NCI-H2081 (cell line): ENCODE measurements around the gene FAIM.
"Not testable (repeated sequence)": the region's sequence is repeated elsewhere in the genome, so short reads cannot be mapped to it uniquely, and the experiment has no call there.

Source experiments
- DNase-seq, 2 experiments: peaks; one replicate each; lab custom pipeline; 2025; lab: John Stamatoyannopoulos, UW

FAIM gene

GRCh38 chr3:138608322-138609135 is at the start of gene FAIM:
Gene FAIM (plus strand): TSS chr3:138608771. CDS start chr3:138619727, 10,956 bp downstream.
- DNase-seq, result peak; percentile 84 to 89

GRCh38 chr3:138559134-138559533 is 49.4 kb upstream of the FAIM start:
- DNase-seq, result no peak

- no peak for DNase-seq
Measured at GRCh38 chr3:138560501-138560900, 48.1 kb upstream of the FAIM start.

DNA sequence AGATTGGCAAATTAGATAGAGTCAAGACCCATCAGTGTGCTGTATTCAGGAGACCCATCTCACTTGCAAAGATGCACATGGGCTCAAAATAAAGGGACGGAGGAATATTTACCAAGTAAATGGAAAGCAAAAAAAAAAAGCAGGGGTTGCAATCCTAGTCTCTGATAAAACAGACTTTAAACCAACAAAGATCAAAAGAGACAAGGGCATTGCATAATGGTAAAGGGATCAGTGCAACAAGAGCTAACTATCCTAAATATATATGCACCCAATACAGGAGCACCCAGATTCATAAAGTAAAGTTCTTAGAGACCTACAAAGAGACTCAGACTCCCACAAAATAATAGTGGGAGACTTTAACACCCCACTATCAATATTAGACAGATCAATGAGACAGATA is 45.7 kb upstream of the FAIM start:
- DNase-seq, result not testable (repeated sequence)

DNA sequence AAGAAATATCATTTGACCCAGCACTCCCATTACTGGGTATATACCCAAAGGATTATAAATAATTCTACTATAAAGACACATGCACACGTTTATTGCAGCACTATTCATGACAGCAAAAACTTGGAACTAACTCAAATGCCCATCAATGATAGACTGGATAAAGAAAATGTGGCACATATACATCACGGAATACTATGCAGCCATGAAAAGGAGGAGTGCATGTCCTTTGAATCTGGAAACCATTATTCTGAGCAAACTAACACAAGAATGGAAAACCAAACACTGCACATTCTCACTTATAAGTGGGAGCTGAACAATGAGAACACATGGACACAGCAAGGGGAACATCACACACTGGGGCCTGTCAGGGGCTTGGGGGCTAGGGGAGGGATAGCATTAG is 42.3 kb upstream of the FAIM start:
- not testable (repeated sequence) for DNase-seq

GRCh38 chr3:138567403-138567802 is 41.2 kb upstream of the FAIM start:
- DNase-seq, result no peak

- DNase-seq, result no peak
Measured at GRCh38 chr3:138569090-138569489, 39.5 kb upstream of the FAIM start.

- not testable (repeated sequence) for DNase-seq
Measured at GRCh38 chr3:138569624-138570023, 38.9 kb upstream of the FAIM start.

DNA sequence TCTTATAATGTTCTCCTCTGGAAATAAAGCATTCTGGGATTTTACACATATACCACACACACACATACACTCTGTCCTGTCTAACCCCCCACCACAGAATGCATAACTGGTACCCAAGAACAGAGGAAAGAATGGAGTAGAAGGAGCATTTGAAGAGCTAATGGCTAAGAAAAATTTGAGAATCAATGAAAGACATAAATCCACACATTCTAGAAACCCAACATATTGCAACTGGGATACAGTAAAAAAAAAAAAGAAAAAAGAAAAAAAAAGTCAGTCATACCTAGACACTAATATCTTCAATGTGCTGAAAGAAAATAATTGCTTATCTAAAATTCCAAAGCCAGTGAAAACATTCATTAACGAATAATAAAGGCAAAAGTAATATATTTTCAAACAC is 35.4 kb upstream of the FAIM start:
- DNase-seq, result no peak

GRCh38 chr3:138578141-138578540 is 30.4 kb upstream of the FAIM start:
- DNase-seq, result no peak

DNA sequence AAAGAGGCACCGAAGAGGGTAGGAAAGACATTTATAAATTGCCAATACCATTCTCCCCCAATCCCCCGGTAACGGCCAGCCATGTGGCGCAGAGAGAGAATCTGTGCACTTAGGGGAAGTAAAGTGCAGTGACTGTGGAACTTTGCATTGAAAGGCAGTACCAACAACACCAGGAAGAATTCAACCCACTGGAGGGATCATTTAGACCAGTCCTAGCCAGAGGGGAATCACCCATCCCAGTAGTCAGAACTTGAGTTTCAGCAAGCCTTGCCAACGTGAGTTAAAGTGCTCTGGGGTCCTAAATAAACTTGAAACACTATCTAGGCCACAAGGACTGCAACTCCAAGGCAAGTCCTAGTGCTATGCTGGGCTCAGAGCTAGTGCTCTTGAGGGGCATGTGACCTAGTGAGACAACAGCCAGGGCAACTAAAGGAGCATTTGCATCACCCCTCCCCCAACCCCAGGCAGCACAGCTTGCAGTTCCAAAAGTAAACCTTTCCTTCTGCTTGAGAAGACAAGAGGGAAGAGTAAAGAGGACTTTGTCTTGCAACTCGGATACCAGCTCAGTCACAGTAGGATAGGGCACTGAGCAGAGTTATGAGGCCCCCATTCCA is 29.5 kb upstream of the FAIM start:
- DNase-seq, result no peak

DNA sequence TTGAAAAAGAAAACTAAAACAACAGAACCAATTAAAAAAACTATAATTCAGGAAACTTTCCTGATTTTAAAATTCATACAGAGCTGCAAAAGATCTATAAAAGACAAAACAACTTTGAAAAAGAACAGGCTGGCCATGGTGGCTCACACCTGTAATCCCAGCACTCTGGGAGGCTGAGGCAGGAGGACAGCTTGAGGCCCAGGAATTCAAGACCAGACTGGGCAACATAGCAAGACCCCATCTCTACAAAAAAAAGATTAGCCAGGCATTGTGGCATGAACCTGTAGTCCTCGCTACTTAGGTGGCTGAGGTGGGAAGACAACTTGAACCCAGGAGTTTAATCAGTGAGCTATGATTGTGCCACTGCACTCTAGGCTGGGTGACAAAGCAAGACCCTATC is 21.2 kb upstream of the FAIM start:
- no peak for DNase-seq

- no peak for DNase-seq
Measured at GRCh38 chr3:138588445-138588844, 20.1 kb upstream of the FAIM start.

GRCh38 chr3:138591392-138591791 is 17.2 kb upstream of the FAIM start:
- DNase-seq, result no peak

DNA sequence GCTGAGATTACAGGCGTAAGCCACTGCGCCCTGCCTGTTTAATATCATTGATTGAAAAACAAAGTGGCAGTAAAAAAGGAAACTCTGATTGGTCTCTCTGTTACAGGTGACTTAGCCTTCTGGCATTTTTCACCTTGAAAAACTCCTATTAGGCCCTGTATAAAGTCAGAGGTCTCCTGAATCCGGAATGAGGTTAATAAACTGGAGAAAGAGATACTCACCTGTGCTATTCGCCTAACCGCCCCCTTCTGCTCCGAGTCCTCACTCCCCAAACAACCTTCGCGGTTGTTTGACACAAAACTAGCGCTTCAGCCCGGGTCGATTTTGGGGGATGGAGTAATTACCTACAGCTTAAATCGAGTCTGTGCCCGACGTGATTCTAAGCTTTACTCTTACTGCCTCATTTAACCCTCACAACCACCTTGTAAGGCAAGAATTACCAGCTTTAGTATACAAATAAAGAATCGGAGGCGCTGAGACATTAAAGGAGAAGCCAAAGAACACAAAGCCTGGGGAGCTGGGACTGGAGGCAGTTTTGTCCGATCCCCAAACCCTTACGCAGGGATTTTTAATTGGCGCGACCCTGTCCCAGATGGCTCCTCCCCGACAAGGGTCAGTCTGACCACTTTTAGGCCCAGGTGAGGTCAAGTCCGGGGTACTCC is 15.0 kb upstream of the FAIM start:
- DNase-seq, result no peak

DNA sequence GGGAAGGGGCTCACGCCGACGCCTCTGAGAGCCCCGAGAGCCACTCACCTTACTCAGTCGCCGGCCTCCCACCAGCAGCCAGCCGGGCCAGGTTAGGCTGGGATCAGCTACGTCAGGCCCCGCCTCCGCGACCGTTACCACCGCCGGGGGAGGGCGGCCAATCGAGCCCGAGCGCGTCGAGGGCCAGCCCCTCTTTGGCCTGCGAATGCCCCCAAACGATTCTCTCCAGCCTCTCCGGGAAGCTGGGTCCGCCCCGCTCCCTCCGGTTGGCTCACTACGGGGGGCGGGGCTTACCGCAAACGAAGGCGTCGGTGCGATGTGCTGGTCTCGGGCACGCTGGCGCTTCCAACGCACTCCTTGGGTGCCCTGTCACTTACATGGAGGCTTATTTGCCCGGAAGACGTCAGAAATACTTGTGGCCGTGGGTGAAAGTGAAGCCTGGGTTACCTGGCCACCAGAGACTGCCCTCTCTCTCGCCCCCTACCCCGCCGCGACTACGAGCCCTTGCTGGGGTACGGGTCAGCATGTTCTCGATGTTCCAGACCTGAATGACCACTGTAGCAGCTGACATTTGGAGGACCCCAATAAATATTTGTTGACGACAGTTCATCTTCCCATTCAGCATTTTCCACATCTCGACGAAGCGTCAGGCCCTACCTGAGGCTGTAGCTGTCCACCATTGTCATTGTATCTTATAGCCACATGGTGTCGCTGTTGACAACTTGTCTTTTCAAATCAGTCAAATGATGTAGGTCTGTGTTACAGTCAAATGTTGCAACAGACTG is 14.2 kb upstream of the FAIM start, which contains the start of gene CEP70:
Gene CEP70 (minus strand): TSS at position 111 of the 785 bp plus-strand sequence. CDS start 21,333 bp downstream, outside the sequence.
- DNase-seq, result no peak

- no peak for DNase-seq
Measured at GRCh38 chr3:138594935-138595610, 13.5 kb upstream of the FAIM start.

GRCh38 chr3:138597186-138597976 is 11.2 kb upstream of the FAIM start:
- DNase-seq, result not testable (repeated sequence)

DNA sequence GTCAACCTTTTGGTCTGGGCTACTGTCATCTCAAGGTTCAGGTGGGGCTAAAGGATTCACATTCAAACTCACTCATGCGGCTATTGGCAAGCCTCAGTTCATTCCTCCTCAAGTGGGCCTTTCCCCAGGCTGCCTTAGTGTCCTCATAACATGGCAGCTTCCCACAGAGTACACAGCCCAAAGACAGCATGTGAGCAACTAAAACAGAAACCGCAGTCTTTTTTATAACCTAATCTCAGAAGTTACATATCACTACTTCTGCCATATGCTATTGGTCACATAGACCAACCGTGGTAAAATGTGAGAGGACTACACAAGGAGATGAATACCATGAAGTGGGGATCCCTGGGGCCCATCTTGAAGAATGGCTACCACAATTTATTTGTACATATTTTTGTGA is 10.0 kb upstream of the FAIM start:
- no peak for DNase-seq

GRCh38 chr3:138600100-138600745 is 8.3 kb upstream of the FAIM start:
- DNase-seq, result no peak
